Hematopoietic multipotent progenitor cell treated with erythropoietin and hydrocortisone succinate and interleukin-3 and kit ligand, for 8 days (in vitro differentiated cells): ENCODE results near the gene PPP1R12A.

Experiments used
- DNase-seq: peaks from one replicate; pipeline ENCODE4 v3.0.0-alpha.2; 2015

The PPP1R12A gene

DNA sequence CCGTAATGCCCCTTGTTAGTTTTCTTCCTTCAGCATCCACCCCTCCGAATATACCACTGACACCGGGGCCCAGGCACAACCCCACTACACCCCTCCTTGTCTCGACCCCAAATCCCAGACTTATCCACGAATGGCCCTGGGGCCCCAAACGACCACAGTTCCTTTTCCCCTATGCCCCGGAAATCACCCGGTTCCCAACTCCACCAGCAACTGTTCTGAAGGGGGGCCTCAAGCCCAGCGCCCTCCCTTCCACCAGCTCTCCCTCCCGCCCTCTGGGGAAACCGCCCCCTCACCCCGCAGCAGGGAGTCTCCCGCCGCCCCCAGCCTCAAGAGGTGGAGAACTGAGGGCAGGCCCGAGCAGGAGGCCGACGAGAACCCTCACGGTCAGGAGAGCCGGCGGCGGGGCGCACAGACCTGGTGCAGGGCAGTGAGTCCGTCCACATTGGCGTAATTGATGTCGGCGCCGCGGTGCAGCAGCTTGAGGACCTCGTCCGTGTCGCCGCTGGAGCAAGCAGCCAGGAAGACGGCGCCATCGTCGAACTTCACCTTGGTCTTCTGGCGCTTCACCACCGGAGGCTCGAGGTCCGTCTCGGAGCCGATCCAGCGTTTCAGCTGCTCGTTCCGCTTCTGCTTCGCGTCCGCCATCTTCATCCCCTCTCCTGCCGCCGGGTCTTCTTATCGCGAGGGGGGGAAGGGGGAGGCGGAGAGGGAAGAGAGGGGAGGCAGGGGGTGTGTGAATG lies 446 bp downstream of the PPP1R12A start:
- DNase-seq = peak; percentile 45

DNA sequence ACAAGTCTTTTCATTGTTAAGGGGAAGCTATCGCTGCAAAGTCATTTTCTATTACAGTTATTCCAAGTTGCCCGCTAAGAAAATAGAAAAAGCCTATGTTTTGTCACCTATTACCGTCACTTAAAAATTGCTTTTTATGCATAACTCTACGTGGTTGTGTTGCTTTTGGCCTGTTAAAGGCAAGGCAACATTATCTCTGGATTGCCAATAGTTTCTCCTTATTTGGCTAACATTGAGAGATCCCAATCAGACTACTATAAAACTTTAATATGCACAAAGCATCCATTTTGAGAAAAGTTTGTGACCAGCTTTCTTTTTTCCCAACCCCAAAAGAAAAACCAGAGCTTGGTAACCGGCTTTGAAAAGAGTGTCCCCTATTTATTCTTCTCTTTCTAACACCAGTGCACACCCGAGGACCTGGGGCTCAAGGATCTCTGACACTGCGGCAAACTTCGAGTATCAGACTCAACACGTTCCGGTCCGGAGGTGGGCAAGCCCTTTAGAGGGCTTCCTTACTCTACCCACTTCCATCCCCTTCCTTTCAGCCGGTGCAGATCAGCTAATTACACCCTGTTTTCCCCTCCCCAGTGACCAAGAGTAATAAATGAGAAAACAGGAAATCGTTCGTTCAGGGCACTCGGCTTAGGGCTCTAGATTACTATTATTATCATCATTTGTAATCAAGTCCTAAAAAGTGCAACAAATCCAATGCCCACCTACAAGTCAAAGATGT lies 1.2 kb downstream of the PPP1R12A start:
- DNase-seq = peak; percentile 42

DNA sequence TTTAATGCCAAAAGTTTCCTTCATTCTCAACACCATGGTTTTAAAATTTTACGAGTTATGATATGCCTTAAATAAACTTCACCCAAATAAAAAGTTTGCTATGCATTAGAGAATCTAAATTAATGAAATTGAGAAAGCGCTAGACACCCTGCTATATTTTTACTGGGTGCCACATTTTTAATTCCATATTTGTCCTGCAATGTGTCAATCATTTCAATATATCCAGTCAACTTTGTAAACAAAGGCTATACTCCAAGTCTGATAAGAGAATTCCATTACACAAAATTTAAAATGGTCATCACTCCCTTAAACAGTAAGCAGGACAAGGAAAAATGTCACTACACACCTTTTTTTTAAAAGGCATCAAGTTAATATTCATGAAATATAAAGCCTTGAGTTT lies 1.9 kb downstream of the PPP1R12A start:
- DNase-seq = no peak

DNA sequence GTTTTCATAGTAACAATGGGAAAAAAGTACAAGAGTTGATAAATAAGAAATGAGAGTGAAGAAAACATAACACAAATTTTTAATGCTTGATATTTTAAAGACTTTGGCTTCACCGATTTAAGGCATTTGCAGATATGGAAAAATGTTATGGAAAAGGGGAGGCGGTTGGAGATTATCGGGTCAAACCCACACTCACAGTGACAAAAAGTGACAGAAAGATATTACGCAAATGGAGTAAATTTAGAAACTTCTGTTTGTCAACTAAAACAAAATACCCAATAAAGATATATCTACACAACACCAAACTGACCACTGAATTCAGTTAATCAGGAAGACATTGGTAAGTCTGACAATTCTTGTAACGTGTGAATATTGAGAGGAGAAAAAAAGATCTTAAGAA lies 2.5 kb downstream of the PPP1R12A start:
- DNase-seq = peak; percentile 67

DNA sequence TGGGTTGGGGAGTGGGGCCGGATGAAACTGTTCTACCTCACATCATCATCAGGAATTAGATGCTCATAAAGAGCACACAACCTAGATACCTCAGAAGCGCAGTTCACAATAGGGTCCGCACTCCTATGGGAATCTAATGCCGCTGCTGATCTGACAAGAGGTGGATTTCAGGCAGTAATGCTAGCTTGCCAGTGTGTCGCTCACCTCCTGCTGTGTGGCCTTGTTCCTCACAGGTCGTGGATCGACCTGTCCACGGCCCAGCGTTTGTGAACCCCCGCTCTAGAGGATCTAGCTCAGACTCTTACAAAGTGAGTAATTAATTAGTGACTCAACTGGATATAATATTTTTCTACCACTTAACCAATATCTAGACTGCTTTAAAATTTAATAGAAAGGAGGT lies 5.8 kb downstream of the PPP1R12A start:
- no peak for DNase-seq

GRCh38 chr12:79927772-79928474 lies 7.0 kb downstream of the PPP1R12A start:
- DNase-seq = peak; percentile 29

GRCh38 chr12:79926951-79927350 lies 7.9 kb downstream of the PPP1R12A start:
- DNase-seq = no peak

GRCh38 chr12:79925492-79925891 lies 9.4 kb downstream of the PPP1R12A start:
- DNase-seq = no peak

- no peak for DNase-seq
Observed at GRCh38 chr12:79921786-79922185, 13.1 kb downstream of the PPP1R12A start.

- DNase-seq = peak; percentile 27
Observed at GRCh38 chr12:79920421-79921238, 14.3 kb downstream of the PPP1R12A start.

DNA sequence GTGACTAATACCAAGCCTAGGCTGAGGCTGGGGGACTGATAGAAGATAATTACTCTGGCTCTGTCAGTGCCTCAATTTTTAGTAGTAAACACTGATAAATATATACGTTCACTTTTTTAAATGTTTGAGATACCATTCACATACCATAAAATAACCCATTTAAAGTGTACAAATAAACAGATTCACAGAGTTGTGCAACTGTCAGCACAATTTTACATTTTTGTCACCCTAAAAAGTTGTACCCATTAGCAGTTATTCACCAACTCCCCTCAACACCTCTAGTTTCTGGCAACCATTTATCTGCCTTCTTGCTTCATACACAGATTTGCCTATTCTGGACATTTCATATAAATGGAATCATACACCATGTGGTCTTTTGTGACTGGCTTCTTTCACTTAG lies 15.1 kb downstream of the PPP1R12A start:
- DNase-seq = no peak

- no peak for DNase-seq
Observed at GRCh38 chr12:79916826-79917225, 18.1 kb downstream of the PPP1R12A start.

- no peak for DNase-seq
Observed at GRCh38 chr12:79911889-79912656, 22.8 kb downstream of the PPP1R12A start.

DNA sequence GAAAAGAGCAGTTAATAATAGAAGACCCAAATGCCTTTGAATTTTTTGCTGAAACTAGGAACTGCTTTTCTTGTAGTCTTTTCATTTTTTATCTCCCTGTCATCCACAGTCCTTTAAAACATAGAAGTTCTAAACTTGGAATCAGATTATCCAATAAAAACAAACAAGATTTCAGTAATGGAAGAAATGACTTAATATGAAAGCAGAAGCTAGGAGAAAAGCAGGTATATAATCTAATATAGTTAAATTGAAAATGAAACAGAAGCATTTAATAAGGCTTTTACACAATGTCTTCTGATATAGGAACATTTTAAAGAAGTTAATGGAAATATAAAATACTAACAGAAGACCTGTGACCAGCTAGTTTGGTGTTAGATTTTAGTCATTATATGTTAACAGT lies 26.5 kb downstream of the PPP1R12A start:
- no peak for DNase-seq

- no peak for DNase-seq
Observed at GRCh38 chr12:79901506-79901905, 33.4 kb downstream of the PPP1R12A start.

- DNase-seq = no peak
Observed at GRCh38 chr12:79900951-79901350, 33.9 kb downstream of the PPP1R12A start.

DNA sequence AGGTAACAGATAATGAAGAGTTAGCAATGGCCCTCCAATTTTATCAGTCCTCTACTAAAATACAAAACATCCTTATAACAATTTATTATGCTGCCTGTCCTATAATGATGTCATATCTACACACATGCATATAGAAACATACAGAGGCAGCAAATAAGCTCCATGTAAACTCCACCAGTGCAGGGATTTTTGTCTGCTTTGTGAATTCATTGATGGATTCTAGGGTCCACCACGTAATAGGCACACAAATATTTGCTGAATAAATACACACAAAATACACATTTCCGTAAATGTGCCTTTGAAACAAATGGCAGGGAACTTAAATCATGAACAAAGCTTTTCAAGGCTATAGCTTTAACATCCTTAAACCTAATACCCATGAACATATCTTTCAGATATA lies 34.7 kb downstream of the PPP1R12A start:
- DNase-seq = no peak

DNA sequence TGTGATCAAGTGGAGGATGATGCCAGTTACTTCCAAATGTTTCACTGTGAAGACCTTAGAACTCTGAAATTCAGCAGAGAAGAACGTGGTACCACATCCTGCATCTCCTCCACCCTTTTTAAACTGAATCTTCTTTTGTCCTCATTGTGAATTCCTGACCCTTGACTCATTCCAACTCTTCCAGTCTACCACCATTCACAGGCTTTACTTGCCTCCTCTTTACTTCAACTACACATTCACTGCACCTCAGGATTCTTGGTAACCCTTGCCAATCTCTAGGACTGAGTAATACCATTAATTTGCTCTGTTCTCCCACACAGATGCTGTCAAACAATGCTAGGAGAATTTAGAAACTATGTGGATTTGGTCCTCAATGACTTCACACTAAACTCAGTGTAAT lies 37.3 kb downstream of the PPP1R12A start:
- DNase-seq = no peak

DNA sequence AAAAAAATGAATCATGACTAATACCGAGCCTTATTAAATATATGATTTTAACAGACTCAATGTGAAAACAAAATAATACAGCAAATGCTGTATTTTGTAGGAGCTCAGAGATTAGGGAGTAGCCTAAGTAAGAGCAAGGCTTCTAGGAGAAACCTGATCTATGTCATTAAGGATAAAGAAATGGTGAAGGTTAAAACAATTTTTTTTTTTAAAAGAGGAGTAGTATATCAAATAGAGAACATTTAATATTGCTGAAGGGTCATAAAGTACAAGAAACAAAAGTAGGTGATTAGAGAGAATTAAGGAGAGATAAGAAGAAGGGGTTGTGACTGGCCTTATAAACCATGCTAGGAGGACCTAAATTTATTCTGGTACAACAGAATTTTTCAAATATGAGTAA lies 39.1 kb downstream of the PPP1R12A start:
- DNase-seq = no peak

DNA sequence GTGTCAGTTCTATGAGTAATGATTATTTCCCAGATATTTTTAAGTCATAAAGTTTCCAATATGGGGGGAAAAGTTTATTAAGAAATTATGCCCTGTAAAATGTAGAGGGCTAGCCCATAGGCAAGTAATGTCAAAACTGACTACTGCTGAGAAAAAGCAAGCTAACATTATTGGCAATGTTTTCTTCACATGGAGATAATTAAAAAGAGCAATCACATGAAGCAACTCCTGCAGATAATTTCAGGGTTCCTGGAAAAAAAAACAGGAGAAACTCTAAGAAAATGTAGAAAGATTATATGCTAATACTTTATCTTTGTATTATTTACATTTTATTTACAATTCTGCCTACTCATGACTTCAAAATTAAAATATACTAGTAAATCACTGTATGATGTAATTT lies 39.8 kb downstream of the PPP1R12A start:
- DNase-seq = peak; percentile 19

- DNase-seq = no peak
Observed at GRCh38 chr12:79891506-79892162, 43.3 kb downstream of the PPP1R12A start.

GRCh38 chr12:79887890-79888289 lies 47.0 kb downstream of the PPP1R12A start:
- DNase-seq = no peak
